DMS53 (cell line): ENCODE results near the gene AXIN2.

Source experiments
- DNase-seq: peaks from one replicate; lab custom pipeline; 2025; lab: John Stamatoyannopoulos, UW

AXIN2 gene

GRCh38 chr17:65556014-65556909 is 5.2 kb downstream of the AXIN2 start:
- DNase-seq, result peak; percentile 78

GRCh38 chr17:65554553-65555223 is 6.8 kb downstream of the AXIN2 start:
- DNase-seq, result no peak

- DNase-seq, result no peak
Observed at GRCh38 chr17:65553646-65554552, 7.5 kb downstream of the AXIN2 start.

GRCh38 chr17:65553009-65553645 is 8.3 kb downstream of the AXIN2 start:
- DNase-seq, result no peak

- DNase-seq, result no peak
Observed at GRCh38 chr17:65552214-65552613, 9.2 kb downstream of the AXIN2 start.

GRCh38 chr17:65551267-65552040 is 10.0 kb downstream of the AXIN2 start:
- no peak for DNase-seq

GRCh38 chr17:65550758-65551157 is 10.7 kb downstream of the AXIN2 start:
- no peak for DNase-seq

- no peak for DNase-seq
Observed at GRCh38 chr17:65550075-65550662, 11.3 kb downstream of the AXIN2 start.

GRCh38 chr17:65548269-65548969 is 13.0 kb downstream of the AXIN2 start:
- DNase-seq, result no peak

GRCh38 chr17:65547253-65547670 is 14.2 kb downstream of the AXIN2 start:
- DNase-seq, result no peak

- DNase-seq, result no peak
Observed at GRCh38 chr17:65546579-65546978, 14.9 kb downstream of the AXIN2 start.

- no peak for DNase-seq
Observed at GRCh38 chr17:65545705-65546523, 15.5 kb downstream of the AXIN2 start.

- no peak for DNase-seq
Observed at GRCh38 chr17:65544672-65545071, 16.8 kb downstream of the AXIN2 start.

GRCh38 chr17:65542610-65543009 is 18.8 kb downstream of the AXIN2 start:
- DNase-seq, result peak; percentile 62

- DNase-seq, result no peak
Observed at GRCh38 chr17:65542067-65542466, 19.4 kb downstream of the AXIN2 start.

- DNase-seq, result no peak
Observed at GRCh38 chr17:65541453-65541852, 20.0 kb downstream of the AXIN2 start.

- no peak for DNase-seq
Observed at GRCh38 chr17:65539630-65540266, 21.7 kb downstream of the AXIN2 start.

GRCh38 chr17:65538675-65539529 is 22.5 kb downstream of the AXIN2 start:
- DNase-seq, result no peak
